WTC11 (cell line): ENCODE data around the gene ITPR2. TPM values are rescaled to one million over a fixed set of nuclear protein-coding genes. Genes with fewer than 3 reads are reported as not detected.

ENCODE experiments used
- ATAC-seq: fragments of 200-7000 bp; cut with Tn5 transposase; 2 replicates; pipeline ENCODE4 v1.10.0; 2021; ENCODE audit warnings: mild to moderate bottlenecking, moderate library complexity
- CTCF ChIA-PET: fragments of 300-600 bp; sonication (Branson Sonifier 250); formaldehyde crosslinking; loops from one replicate; lab custom pipeline; 2021; ENCODE audit warnings: antibody characterized with exemption; lab: Charles Lee
- POLR2A ChIA-PET: fragments of 350-600 bp; sonication (Branson Sonifier 250); formaldehyde crosslinking; loops from one replicate; lab custom pipeline; 2021; ENCODE audit warnings: antibody characterized with exemption; lab: Charles Lee
- DNase-seq: peaks from one replicate; pipeline ENCODE4 v3.0.0; 2021; ENCODE audit warnings: low spot score
- H3K27ac Mint-ChIP-seq: 2 replicates; pipeline ENCODE4 v1.8.0; 2021; ENCODE audit warnings: mixed read lengths
- H3K27me3 Mint-ChIP-seq: 2 replicates; pipeline ENCODE4 v1.8.0; 2021; ENCODE audit warnings: low read depth, mild to moderate bottlenecking, moderate library complexity, mixed read lengths
- H3K36me3 Mint-ChIP-seq: 2 replicates; pipeline ENCODE4 v1.8.0; 2021; ENCODE audit warnings: mixed read lengths
- H3K4me1 Mint-ChIP-seq: 2 replicates; pipeline ENCODE4 v1.8.0; 2022; ENCODE audit warnings: mixed read lengths
- H3K4me3 Mint-ChIP-seq: 2 replicates; pipeline ENCODE4 v1.8.0; 2021; ENCODE audit warnings: mild to moderate bottlenecking, moderate library complexity, mixed read lengths
- H3K9me3 Mint-ChIP-seq: 2 replicates; pipeline ENCODE4 v1.8.0; 2021; ENCODE audit warnings: mixed read lengths
- EMX1 ChIP-seq: fragments of 250-450 bp; sonication (Bioruptor Pico); IDR thresholded peaks from 2 replicates; pipeline ENCODE4 v1.8.0; 2021; ENCODE audit warnings: mild to moderate bottlenecking
- ESRRA ChIP-seq: sonication (generic); formaldehyde crosslinking; IDR thresholded peaks from 2 replicates; pipeline ENCODE4 v1.8.1; 2022; ENCODE audit warnings: mild to moderate bottlenecking, missing genetic modification reagents, borderline replicate concordance
- ETV6 ChIP-seq: sonication (generic); formaldehyde crosslinking; IDR thresholded peaks from 2 replicates; pipeline ENCODE4 v1.8.1; 2022; ENCODE audit warnings: mild to moderate bottlenecking, missing genetic modification reagents
- FOXP1 ChIP-seq: sonication (generic); formaldehyde crosslinking; IDR thresholded peaks from 2 replicates; pipeline ENCODE4 v1.8.0; 2022; ENCODE audit warnings: missing genetic modification reagents, mild to moderate bottlenecking, moderate library complexity, borderline replicate concordance
- GTF2I ChIP-seq: fragments of 250-450 bp; sonication (Bioruptor Pico); conservative IDR thresholded peaks from 2 replicates; pipeline ENCODE4 v1.4.0; 2021; ENCODE audit warnings: mild to moderate bottlenecking
- IRF2 ChIP-seq: sonication (generic); formaldehyde crosslinking; IDR thresholded peaks from 2 replicates; pipeline ENCODE4 v1.8.0; 2022; ENCODE audit warnings: low read depth, missing genetic modification reagents, borderline replicate concordance
- JAZF1 ChIP-seq: fragments of 250-450 bp; sonication (Bioruptor Pico); IDR thresholded peaks from 2 replicates; pipeline ENCODE4 v1.9.0; 2021; ENCODE audit warnings: moderate library complexity, mild to moderate bottlenecking, inconsistent platforms
- RELA ChIP-seq: sonication (generic); formaldehyde crosslinking; IDR thresholded peaks from 2 replicates; pipeline ENCODE4 v1.8.1; 2022; ENCODE audit warnings: missing genetic modification reagents, mild to moderate bottlenecking, borderline replicate concordance
- RORB ChIP-seq: fragments of 250-450 bp; sonication (Bioruptor Pico); IDR thresholded peaks from 2 replicates; pipeline ENCODE4 v1.9.0; 2021; ENCODE audit warnings: mild to moderate bottlenecking
- TEAD1 ChIP-seq: sonication (generic); formaldehyde crosslinking; IDR thresholded peaks from 2 replicates; pipeline ENCODE4 v1.8.0; 2022; ENCODE audit warnings: mild to moderate bottlenecking, missing genetic modification reagents
- ZNF138 ChIP-seq: sonication (generic); formaldehyde crosslinking; conservative IDR thresholded peaks from 2 replicates; pipeline ENCODE4 v1.8.1; 2022; ENCODE audit warnings: mild to moderate bottlenecking, moderate library complexity, missing genetic modification reagents
- ZNF219 ChIP-seq: sonication (generic); formaldehyde crosslinking; IDR thresholded peaks from 2 replicates; pipeline ENCODE4 v1.8.0; 2023; ENCODE audit warnings: missing genetic modification reagents, mild to moderate bottlenecking, borderline replicate concordance
- total RNA-seq: library from RNA; stranded (reverse); gene quantifications from 3 replicates; pipeline ENCODE4 v1.2.3, GENCODE V29; 2021
- TF ChIP-seq, protein P1 (sequence below): sonication (generic); formaldehyde crosslinking; IDR thresholded peaks from 2 replicates; pipeline ENCODE4 v1.8.0; 2023; ENCODE audit warnings: mild to moderate bottlenecking, missing genetic modification reagents
- TF ChIP-seq, protein P2 (sequence below): sonication (generic); formaldehyde crosslinking; IDR thresholded peaks from 2 replicates; pipeline ENCODE4 v1.8.1; 2022; ENCODE audit warnings: mild to moderate bottlenecking, moderate library complexity, missing genetic modification reagents
- TF ChIP-seq, protein P3 (sequence below): sonication (generic); formaldehyde crosslinking; conservative IDR thresholded peaks from 2 replicates; pipeline ENCODE4 v1.8.1; 2022; ENCODE audit warnings: mild to moderate bottlenecking, missing genetic modification reagents
- TF ChIP-seq, protein P4 (sequence below): sonication (generic); formaldehyde crosslinking; IDR thresholded peaks from 2 replicates; pipeline ENCODE4 v1.8.1; 2022; ENCODE audit warnings: missing genetic modification reagents, borderline replicate concordance
- TF ChIP-seq, protein P5 (sequence below): sonication (generic); formaldehyde crosslinking; IDR thresholded peaks from 2 replicates; pipeline ENCODE4 v1.8.1; 2023; ENCODE audit warnings: mild to moderate bottlenecking, missing genetic modification reagents, moderate library complexity
- TF ChIP-seq, protein P6 (sequence below): sonication (generic); formaldehyde crosslinking; IDR thresholded peaks from 2 replicates; pipeline ENCODE4 v1.8.1; 2022; ENCODE audit warnings: mild to moderate bottlenecking, missing genetic modification reagents, moderate library complexity, borderline replicate concordance
- TF ChIP-seq, protein P7 (sequence below): sonication (generic); formaldehyde crosslinking; conservative IDR thresholded peaks from 2 replicates; pipeline ENCODE4 v1.8.1; 2023; ENCODE audit warnings: mild to moderate bottlenecking, low read depth, missing genetic modification reagents, moderate library complexity
- TF ChIP-seq, protein P8 (sequence below): sonication (generic); formaldehyde crosslinking; IDR thresholded peaks from 2 replicates; pipeline ENCODE4 v1.8.0; 2023; ENCODE audit warnings: missing genetic modification reagents, mild to moderate bottlenecking, borderline replicate concordance
- TF ChIP-seq, protein P9 (sequence below): fragments of 200-600 bp; IDR thresholded peaks from 2 replicates; pipeline ENCODE4 v1.8.0; 2022; ENCODE audit warnings: antibody characterized with exemption

Gene ITPR2
- total RNA-seq, 1 experiment from 2014 or later, result 50.7 TPM

DNA sequence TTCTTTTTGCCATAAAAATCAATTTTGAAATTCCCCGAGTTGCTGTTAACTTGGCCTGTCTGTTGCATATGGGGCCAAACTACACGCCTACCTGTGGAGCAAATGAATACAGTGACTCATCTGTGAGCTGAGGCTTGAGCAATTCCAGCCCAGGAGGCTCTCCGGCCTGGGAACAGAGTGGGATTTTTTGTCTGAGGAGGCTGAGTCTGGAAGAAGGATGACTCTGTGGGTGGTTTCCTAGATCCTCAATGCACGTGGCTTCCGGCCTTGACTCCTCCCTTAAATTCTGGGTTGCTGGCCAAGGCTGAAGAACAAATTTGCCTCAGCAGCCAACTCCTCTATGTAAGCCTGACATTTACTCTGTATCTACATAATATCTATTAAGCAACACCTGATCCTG is 513.5 kb downstream of the ITPR2 start (continued):
- TF ChIP-seq, protein P1, sequence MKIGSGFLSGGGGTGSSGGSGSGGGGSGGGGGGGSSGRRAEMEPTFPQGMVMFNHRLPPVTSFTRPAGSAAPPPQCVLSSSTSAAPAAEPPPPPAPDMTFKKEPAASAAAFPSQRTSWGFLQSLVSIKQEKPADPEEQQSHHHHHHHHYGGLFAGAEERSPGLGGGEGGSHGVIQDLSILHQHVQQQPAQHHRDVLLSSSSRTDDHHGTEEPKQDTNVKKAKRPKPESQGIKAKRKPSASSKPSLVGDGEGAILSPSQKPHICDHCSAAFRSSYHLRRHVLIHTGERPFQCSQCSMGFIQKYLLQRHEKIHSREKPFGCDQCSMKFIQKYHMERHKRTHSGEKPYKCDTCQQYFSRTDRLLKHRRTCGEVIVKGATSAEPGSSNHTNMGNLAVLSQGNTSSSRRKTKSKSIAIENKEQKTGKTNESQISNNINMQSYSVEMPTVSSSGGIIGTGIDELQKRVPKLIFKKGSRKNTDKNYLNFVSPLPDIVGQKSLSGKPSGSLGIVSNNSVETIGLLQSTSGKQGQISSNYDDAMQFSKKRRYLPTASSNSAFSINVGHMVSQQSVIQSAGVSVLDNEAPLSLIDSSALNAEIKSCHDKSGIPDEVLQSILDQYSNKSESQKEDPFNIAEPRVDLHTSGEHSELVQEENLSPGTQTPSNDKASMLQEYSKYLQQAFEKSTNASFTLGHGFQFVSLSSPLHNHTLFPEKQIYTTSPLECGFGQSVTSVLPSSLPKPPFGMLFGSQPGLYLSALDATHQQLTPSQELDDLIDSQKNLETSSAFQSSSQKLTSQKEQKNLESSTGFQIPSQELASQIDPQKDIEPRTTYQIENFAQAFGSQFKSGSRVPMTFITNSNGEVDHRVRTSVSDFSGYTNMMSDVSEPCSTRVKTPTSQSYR (CRISPR knock-in tag), result no peak
- TF ChIP-seq, protein P2, sequence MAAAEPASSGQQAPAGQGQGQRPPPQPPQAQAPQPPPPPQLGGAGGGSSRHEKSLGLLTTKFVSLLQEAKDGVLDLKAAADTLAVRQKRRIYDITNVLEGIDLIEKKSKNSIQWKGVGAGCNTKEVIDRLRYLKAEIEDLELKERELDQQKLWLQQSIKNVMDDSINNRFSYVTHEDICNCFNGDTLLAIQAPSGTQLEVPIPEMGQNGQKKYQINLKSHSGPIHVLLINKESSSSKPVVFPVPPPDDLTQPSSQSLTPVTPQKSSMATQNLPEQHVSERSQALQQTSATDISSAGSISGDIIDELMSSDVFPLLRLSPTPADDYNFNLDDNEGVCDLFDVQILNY (CRISPR knock-in tag), result no peak
- TF ChIP-seq, protein P3, sequence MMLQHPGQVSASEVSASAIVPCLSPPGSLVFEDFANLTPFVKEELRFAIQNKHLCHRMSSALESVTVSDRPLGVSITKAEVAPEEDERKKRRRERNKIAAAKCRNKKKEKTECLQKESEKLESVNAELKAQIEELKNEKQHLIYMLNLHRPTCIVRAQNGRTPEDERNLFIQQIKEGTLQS (CRISPR knock-in tag), result no peak
- TF ChIP-seq ETV6 (CRISPR knock-in tag), result no peak
- no peak for TF ChIP-seq JAZF1 (CRISPR knock-in tag)
- TF ChIP-seq IRF2 (CRISPR knock-in tag), result no peak
- no peak for TF ChIP-seq RORB
- no peak for TF ChIP-seq ESRRA
- TF ChIP-seq GTF2I, result no peak
- TF ChIP-seq RELA (CRISPR knock-in tag), result no peak
- no peak for TF ChIP-seq ZNF138
- no peak for TF ChIP-seq FOXP1 (CRISPR knock-in tag)
- TF ChIP-seq, protein P4, sequence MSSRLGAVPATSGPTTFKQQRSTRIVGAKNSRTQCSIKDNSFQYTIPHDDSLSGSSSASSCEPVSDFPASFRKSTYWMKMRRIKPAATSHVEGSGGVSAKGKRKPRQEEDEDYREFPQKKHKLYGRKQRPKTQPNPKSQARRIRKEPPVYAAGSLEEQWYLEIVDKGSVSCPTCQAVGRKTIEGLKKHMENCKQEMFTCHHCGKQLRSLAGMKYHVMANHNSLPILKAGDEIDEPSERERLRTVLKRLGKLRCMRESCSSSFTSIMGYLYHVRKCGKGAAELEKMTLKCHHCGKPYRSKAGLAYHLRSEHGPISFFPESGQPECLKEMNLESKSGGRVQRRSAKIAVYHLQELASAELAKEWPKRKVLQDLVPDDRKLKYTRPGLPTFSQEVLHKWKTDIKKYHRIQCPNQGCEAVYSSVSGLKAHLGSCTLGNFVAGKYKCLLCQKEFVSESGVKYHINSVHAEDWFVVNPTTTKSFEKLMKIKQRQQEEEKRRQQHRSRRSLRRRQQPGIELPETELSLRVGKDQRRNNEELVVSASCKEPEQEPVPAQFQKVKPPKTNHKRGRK (CRISPR knock-in tag), result no peak
- no peak for TF ChIP-seq TEAD1 (CRISPR knock-in tag)

DNA sequence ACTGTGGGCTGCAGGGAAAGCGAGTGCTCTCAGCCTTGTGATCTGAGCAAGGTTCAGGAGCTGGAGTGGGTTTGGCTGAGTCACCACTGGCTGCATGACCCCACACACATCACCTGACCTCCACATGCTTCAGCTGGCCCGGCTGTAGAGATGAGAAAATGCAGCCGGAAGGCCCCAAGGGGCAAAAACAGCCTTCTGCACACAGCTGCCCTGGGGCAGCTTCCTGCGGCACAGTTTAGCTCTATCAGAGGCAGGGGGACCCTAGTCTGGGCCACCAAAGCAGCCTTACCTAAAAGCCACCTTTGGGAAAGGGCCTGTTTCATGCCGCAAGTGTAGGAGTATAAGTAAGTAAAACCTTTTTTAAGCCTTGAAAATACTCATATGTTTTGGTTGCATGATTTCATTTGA is 514.3 kb downstream of the ITPR2 start:
- Mint-ChIP-seq H3K36me3 (peaks cover 11% of the 10 kb centered on the region), H3K27me3 (peaks cover 7% of the 10 kb centered on the region), H3K4me3 (no peak overlapping the region), H3K9me3 (peaks cover 25% of the 10 kb centered on the region), H3K27ac (no peak overlapping the region), H3K4me1 (no peaks in the 10 kb centered on the region; the same call in 1 of the 2 replicates)
- no peak for ATAC-seq
- TF ChIP-seq EMX1, result no peak
- TF ChIP-seq, protein P5, sequence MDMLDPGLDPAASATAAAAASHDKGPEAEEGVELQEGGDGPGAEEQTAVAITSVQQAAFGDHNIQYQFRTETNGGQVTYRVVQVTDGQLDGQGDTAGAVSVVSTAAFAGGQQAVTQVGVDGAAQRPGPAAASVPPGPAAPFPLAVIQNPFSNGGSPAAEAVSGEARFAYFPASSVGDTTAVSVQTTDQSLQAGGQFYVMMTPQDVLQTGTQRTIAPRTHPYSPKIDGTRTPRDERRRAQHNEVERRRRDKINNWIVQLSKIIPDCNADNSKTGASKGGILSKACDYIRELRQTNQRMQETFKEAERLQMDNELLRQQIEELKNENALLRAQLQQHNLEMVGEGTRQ (CRISPR knock-in tag), result no peak
- TF ChIP-seq, protein P6, sequence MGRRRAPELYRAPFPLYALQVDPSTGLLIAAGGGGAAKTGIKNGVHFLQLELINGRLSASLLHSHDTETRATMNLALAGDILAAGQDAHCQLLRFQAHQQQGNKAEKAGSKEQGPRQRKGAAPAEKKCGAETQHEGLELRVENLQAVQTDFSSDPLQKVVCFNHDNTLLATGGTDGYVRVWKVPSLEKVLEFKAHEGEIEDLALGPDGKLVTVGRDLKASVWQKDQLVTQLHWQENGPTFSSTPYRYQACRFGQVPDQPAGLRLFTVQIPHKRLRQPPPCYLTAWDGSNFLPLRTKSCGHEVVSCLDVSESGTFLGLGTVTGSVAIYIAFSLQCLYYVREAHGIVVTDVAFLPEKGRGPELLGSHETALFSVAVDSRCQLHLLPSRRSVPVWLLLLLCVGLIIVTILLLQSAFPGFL (CRISPR knock-in tag), result no peak
- TF ChIP-seq, protein P7, sequence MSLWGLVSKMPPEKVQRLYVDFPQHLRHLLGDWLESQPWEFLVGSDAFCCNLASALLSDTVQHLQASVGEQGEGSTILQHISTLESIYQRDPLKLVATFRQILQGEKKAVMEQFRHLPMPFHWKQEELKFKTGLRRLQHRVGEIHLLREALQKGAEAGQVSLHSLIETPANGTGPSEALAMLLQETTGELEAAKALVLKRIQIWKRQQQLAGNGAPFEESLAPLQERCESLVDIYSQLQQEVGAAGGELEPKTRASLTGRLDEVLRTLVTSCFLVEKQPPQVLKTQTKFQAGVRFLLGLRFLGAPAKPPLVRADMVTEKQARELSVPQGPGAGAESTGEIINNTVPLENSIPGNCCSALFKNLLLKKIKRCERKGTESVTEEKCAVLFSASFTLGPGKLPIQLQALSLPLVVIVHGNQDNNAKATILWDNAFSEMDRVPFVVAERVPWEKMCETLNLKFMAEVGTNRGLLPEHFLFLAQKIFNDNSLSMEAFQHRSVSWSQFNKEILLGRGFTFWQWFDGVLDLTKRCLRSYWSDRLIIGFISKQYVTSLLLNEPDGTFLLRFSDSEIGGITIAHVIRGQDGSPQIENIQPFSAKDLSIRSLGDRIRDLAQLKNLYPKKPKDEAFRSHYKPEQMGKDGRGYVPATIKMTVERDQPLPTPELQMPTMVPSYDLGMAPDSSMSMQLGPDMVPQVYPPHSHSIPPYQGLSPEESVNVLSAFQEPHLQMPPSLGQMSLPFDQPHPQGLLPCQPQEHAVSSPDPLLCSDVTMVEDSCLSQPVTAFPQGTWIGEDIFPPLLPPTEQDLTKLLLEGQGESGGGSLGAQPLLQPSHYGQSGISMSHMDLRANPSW (CRISPR knock-in tag), result no peak
- TF ChIP-seq ZNF219 (CRISPR knock-in tag), result no peak
- TF ChIP-seq, protein P8, sequence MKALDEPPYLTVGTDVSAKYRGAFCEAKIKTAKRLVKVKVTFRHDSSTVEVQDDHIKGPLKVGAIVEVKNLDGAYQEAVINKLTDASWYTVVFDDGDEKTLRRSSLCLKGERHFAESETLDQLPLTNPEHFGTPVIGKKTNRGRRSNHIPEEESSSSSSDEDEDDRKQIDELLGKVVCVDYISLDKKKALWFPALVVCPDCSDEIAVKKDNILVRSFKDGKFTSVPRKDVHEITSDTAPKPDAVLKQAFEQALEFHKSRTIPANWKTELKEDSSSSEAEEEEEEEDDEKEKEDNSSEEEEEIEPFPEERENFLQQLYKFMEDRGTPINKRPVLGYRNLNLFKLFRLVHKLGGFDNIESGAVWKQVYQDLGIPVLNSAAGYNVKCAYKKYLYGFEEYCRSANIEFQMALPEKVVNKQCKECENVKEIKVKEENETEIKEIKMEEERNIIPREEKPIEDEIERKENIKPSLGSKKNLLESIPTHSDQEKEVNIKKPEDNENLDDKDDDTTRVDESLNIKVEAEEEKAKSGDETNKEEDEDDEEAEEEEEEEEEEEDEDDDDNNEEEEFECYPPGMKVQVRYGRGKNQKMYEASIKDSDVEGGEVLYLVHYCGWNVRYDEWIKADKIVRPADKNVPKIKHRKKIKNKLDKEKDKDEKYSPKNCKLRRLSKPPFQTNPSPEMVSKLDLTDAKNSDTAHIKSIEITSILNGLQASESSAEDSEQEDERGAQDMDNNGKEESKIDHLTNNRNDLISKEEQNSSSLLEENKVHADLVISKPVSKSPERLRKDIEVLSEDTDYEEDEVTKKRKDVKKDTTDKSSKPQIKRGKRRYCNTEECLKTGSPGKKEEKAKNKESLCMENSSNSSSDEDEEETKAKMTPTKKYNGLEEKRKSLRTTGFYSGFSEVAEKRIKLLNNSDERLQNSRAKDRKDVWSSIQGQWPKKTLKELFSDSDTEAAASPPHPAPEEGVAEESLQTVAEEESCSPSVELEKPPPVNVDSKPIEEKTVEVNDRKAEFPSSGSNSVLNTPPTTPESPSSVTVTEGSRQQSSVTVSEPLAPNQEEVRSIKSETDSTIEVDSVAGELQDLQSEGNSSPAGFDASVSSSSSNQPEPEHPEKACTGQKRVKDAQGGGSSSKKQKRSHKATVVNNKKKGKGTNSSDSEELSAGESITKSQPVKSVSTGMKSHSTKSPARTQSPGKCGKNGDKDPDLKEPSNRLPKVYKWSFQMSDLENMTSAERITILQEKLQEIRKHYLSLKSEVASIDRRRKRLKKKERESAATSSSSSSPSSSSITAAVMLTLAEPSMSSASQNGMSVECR (CRISPR knock-in tag), result no peak
- TF ChIP-seq, protein P9, sequence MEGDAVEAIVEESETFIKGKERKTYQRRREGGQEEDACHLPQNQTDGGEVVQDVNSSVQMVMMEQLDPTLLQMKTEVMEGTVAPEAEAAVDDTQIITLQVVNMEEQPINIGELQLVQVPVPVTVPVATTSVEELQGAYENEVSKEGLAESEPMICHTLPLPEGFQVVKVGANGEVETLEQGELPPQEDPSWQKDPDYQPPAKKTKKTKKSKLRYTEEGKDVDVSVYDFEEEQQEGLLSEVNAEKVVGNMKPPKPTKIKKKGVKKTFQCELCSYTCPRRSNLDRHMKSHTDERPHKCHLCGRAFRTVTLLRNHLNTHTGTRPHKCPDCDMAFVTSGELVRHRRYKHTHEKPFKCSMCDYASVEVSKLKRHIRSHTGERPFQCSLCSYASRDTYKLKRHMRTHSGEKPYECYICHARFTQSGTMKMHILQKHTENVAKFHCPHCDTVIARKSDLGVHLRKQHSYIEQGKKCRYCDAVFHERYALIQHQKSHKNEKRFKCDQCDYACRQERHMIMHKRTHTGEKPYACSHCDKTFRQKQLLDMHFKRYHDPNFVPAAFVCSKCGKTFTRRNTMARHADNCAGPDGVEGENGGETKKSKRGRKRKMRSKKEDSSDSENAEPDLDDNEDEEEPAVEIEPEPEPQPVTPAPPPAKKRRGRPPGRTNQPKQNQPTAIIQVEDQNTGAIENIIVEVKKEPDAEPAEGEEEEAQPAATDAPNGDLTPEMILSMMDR, result no peak
- ChIA-PET CTCF (no interaction called here), POLR2A (no interaction called here)
- no peak for DNase-seq
